Calu3 (cell line): ENCODE measurements around the gene ALDH1A2. TPM values are rescaled to one million over a fixed set of nuclear protein-coding genes. Genes with fewer than 3 reads are reported as not detected.
"Not testable (repeated sequence)": the region's sequence is repeated elsewhere in the genome, so short reads cannot be mapped to it uniquely, and the experiment has no call there.

ENCODE experiments used
- BruUV-seq: library from RNA; stranded (reverse); fragments of 400-500 nt; replicated peaks from 2 replicates; lab custom pipeline; 2021; lab: Mats Ljungman, UMichigan
- CTCF ChIA-PET: fragments of 300-600 bp; sonication (Branson Sonifier 250); formaldehyde crosslinking; loops from one replicate; lab custom pipeline; 2022; ENCODE audit warnings: antibody characterized with exemption; lab: Charles Lee
- DNase-seq: peaks from one replicate; pipeline ENCODE4 v3.0.0; 2022
- H3K27ac Mint-ChIP-seq: one replicate; pipeline ENCODE4 v1.8.0; 2022; ENCODE audit warnings: mixed read lengths; ENCODE audit not compliant: unreplicated experiment
- H3K27me3 Mint-ChIP-seq: one replicate; pipeline ENCODE4 v1.8.0; 2022; ENCODE audit warnings: mixed read lengths; ENCODE audit not compliant: unreplicated experiment
- H3K36me3 Mint-ChIP-seq: one replicate; pipeline ENCODE4 v1.8.0; 2022; ENCODE audit warnings: mild to moderate bottlenecking, moderate library complexity, mixed read lengths; ENCODE audit not compliant: insufficient read depth, unreplicated experiment
- H3K4me1 Mint-ChIP-seq: one replicate; pipeline ENCODE4 v1.8.0; 2022; ENCODE audit warnings: mild to moderate bottlenecking, low read depth, mixed read lengths; ENCODE audit not compliant: unreplicated experiment
- H3K4me3 Mint-ChIP-seq: one replicate; pipeline ENCODE4 v1.8.0; 2022; ENCODE audit warnings: mild to moderate bottlenecking, low read depth, moderate library complexity, mixed read lengths; ENCODE audit not compliant: unreplicated experiment
- H3K9me3 Mint-ChIP-seq: one replicate; pipeline ENCODE4 v1.8.0; 2022; ENCODE audit warnings: low read depth, mixed read lengths; ENCODE audit not compliant: unreplicated experiment
- intact Hi-C: fragments of 100-400 bp; cut with micrococcal nuclease; formaldehyde crosslinking; loops from one replicate; pipeline ENCODE4 v1.10.0; 2022; ENCODE audit not compliant: unreplicated experiment
- total RNA-seq: library from RNA; stranded (reverse); gene quantifications from 2 replicates; pipeline ENCODE4 v1.2.3, GENCODE V29; 2022
- TF ChIP-seq, protein P1 (sequence below): fragments of 200-600 bp; IDR thresholded peaks from one replicate; pipeline ENCODE4 v1.8.0; 2022; ENCODE audit warnings: antibody characterized with exemption; ENCODE audit not compliant: unreplicated experiment

ALDH1A2 gene
- total RNA-seq, 1 experiment from 2014 or later, result 219 TPM

DNA sequence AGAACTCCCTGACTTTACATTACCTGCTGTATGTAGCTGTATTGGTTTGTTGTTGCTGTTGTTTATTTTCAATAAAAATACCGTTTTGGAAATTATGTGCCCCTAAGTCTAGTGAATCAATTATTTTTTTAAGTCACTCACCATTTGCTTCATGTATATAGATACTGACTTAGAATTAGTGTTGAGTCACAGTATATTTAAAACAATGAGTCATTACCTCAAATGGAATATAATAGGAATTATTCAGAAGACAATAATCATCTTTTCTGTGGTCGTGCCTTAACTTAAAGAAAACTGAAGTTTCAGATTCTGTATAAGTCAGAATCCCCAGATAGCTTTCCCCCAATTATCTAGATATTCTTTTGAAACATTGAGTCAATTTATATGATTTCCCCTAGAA lies 21.0 kb upstream of the ALDH1A2 start:
- Mint-ChIP-seq H3K4me3 (no peak overlapping the region), H3K36me3 (no peaks in the 10 kb centered on the region), H3K27me3 (no peaks in the 10 kb centered on the region), H3K9me3 (no peaks in the 10 kb centered on the region), H3K4me1 (no peaks in the 10 kb centered on the region), H3K27ac (no peak overlapping the region)
- no peak for DNase-seq
- BruUV-seq, result no TSS peak
- TF ChIP-seq, protein P1, sequence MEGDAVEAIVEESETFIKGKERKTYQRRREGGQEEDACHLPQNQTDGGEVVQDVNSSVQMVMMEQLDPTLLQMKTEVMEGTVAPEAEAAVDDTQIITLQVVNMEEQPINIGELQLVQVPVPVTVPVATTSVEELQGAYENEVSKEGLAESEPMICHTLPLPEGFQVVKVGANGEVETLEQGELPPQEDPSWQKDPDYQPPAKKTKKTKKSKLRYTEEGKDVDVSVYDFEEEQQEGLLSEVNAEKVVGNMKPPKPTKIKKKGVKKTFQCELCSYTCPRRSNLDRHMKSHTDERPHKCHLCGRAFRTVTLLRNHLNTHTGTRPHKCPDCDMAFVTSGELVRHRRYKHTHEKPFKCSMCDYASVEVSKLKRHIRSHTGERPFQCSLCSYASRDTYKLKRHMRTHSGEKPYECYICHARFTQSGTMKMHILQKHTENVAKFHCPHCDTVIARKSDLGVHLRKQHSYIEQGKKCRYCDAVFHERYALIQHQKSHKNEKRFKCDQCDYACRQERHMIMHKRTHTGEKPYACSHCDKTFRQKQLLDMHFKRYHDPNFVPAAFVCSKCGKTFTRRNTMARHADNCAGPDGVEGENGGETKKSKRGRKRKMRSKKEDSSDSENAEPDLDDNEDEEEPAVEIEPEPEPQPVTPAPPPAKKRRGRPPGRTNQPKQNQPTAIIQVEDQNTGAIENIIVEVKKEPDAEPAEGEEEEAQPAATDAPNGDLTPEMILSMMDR, result no peak
- intact Hi-C loops, result no loop called here
- CTCF ChIA-PET, result interaction anchor here (2.4 kb wide), 1 partner anchor 9 kb away, joined by 7 read pairs; no protein-coding TSS in a partner anchor

DNA sequence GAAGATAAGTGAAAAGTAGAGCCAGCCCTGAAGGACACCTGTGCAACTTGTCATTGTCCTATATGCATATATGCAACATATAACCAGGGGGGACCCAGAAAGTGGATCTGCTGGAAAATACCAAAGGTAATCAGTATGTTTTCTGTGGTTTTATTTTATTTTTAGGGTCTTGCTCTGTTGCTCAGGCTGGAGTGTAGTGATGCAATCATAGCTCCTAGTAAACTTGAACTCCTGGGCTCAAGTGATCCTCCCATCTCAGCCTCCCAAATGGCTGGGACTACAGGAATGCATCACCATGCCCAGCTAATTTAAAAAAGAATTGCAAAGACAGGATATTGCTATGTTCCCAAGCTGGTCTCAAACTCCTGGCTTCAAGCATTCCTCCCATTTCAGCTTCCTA lies 18.0 kb upstream of the ALDH1A2 start:
- intact Hi-C loops, result no loop called here
- no TSS peak for BruUV-seq
- TF ChIP-seq, protein P1, result no peak

DNA sequence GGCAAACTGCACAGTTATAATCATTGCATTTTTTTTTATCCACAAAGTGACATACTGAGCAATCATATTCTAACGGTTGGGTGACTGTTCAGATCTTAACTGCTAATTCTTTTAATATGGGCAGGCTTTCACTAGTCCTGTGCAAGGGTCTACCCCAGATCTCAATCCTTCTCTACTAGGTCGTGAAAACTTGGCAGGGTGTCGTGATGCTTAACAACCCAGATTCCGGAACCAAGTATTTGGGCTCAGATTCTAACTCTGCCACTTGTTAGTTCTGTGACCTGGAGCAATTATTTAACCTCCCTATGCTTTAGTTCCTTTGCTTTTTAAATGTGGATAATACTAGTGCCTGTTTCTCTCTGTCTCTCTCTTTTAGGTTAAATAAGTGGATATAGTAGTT lies 16.4 kb upstream of the ALDH1A2 start:
- no TSS peak for BruUV-seq
- Mint-ChIP-seq H3K27me3 (no peaks in the 10 kb centered on the region), H3K4me1 (peaks cover 9% of the 10 kb centered on the region), H3K36me3 (no peaks in the 10 kb centered on the region), H3K9me3 (no peaks in the 10 kb centered on the region), H3K27ac (no peak overlapping the region), H3K4me3 (no peak overlapping the region)
- CTCF ChIA-PET, result no interaction called here
- DNase-seq, result no peak
- TF ChIP-seq, protein P1, result no peak
- intact Hi-C loops, result no loop called here

More for the DNA sequence above, 18.0 kb upstream of the ALDH1A2 start:
- DNase-seq, result no peak
- CTCF ChIA-PET, result no interaction called here
- Mint-ChIP-seq H3K36me3 (no peaks in the 10 kb centered on the region), H3K9me3 (no peaks in the 10 kb centered on the region), H3K27me3 (no peaks in the 10 kb centered on the region), H3K27ac (no peak overlapping the region), H3K4me1 (peaks cover 9% of the 10 kb centered on the region), H3K4me3 (no peak overlapping the region)

DNA sequence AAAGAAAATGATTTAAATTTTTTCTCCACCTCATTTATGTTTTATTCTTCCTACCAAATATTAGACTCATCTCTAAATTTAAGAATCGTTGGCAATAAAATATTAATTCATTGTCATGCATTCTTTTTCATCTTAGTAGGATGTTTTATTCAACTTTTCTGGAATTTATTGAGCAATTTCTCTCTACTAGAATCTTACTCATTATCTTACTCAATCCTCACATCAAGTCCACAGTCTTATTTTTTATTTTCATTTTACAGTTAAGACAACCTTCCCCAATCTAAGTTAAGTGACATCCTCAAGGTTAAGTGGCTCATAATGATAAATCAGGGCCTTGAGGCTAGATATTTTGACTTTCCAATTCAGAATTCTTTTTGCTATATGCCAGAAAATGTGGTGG lies 15.9 kb upstream of the ALDH1A2 start:
- BruUV-seq, result no TSS peak
- Mint-ChIP-seq H3K36me3 (no peaks in the 10 kb centered on the region), H3K27me3 (no peaks in the 10 kb centered on the region), H3K4me1 (peaks cover 9% of the 10 kb centered on the region), H3K27ac (no peak overlapping the region), H3K9me3 (no peaks in the 10 kb centered on the region), H3K4me3 (no peak overlapping the region)
- CTCF ChIA-PET, result no interaction called here
- intact Hi-C loops, result no loop called here
- TF ChIP-seq, protein P1, result no peak
- no peak for DNase-seq

DNA sequence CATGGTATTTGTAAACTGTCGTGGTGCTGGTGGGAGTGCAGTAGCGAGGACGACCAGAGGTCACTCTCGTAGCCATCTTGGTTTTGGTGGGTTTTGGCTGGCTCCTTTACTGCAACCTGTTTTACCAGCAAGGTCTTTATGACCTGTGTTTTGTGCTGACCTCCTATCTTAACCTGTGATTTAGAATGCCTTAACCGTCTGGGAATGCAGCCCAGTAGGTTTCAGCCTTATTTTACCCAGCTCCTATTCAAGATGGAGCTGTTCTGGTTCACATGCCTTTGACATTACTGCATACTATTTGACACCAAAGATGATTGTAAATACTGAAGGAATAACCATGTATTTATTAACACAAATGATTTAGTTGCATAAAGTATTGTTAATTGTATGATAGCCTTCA lies 15.4 kb upstream of the ALDH1A2 start:
- BruUV-seq, H3K27me3 Mint-ChIP-seq, H3K9me3 Mint-ChIP-seq, DNase-seq, H3K36me3 Mint-ChIP-seq, intact Hi-C loops, H3K27ac Mint-ChIP-seq, H3K4me1 Mint-ChIP-seq, H3K4me3 Mint-ChIP-seq: not testable (repeated sequence)
- CTCF ChIA-PET, result interaction anchor here (1.0 to 1.4 kb wide), 2 partner anchors 95 to 349 kb away, joined by 3 to 7 read pairs; no protein-coding TSS in a partner anchor
